Liver (tissue), 9 donors: Measurements from ENCODE around the gene SYTL3. TPM values are rescaled to one million over a fixed set of nuclear protein-coding genes. Genes with fewer than 3 reads are reported as not detected.
A peak's percentile ranks its signal among the peaks of the same experiment; 100 is the strongest.

Source experiments
- DNase-seq: peaks from one replicate; pipeline ENCODE4 v3.0.0-alpha.2; 2017; ENCODE audit warnings: low spot score
- H3K27ac ChIP-seq, 2 donors: one replicate each; pipeline ENCODE4 v1.7.0; 2013; ENCODE audit warnings: inconsistent platforms in 2 of 2, low read length in 2 of 2, control low read depth in 1 of 2, low read depth in 1 of 2, mild to moderate bottlenecking in 1 of 2
- H3K27me3 ChIP-seq, 4 donors: one replicate each; pipeline versions ENCODE4 v1.6.1 to v1.7.0; 2013; ENCODE audit warnings: low read length in 3 of 4, inconsistent platforms in 1 of 4, mild to moderate bottlenecking in 1 of 4, moderate library complexity in 1 of 4; ENCODE audit not compliant: control insufficient read depth in 4 of 4, insufficient read depth in 4 of 4
- H3K36me3 ChIP-seq, 4 donors: one replicate each; pipeline versions ENCODE4 v1.6.1 to v1.7.0; 2013; ENCODE audit warnings: low read length in 3 of 4, mild to moderate bottlenecking in 3 of 4, low read depth in 1 of 4, moderate library complexity in 1 of 4; ENCODE audit not compliant: control insufficient read depth in 4 of 4, insufficient read depth in 3 of 4
- H3K4me1 ChIP-seq, 4 donors: one replicate each; pipeline versions ENCODE4 v1.6.1 to v1.7.0; 2013; ENCODE audit warnings: low read length in 3 of 4, mild to moderate bottlenecking in 3 of 4, moderate library complexity in 1 of 4; ENCODE audit not compliant: control insufficient read depth in 4 of 4, insufficient read depth in 4 of 4
- H3K4me3 ChIP-seq, 3 donors: one replicate each; pipeline versions ENCODE4 v1.6.1 to v1.7.0; 2013; ENCODE audit warnings: low read length in 3 of 3, control low read depth in 1 of 3, low read depth in 1 of 3, mild to moderate bottlenecking in 1 of 3
- H3K9ac ChIP-seq, 2 donors: one replicate each; pipeline ENCODE4 v1.7.0; 2013; ENCODE audit warnings: low read length in 2 of 2, mild to moderate bottlenecking in 2 of 2, moderate library complexity in 2 of 2, control low read depth in 1 of 2, low read depth in 1 of 2
- H3K9me3 ChIP-seq, 4 donors: one replicate each; pipeline versions ENCODE4 v1.6.1 to v1.7.0; 2013; ENCODE audit warnings: low read length in 3 of 4; ENCODE audit not compliant: control insufficient read depth in 4 of 4
- ATF3 ChIP-seq: IDR thresholded peaks from 2 replicates; pipeline ENCODE4 v1.6.1; 2016; ENCODE audit warnings: antibody characterized with exemption
- CTCF ChIP-seq: fragments of 150-350 bp; IDR thresholded peaks from 2 replicates; pipeline ENCODE4 v1.5.1; 2017; ENCODE audit warnings: improper control_type of control experiment, low read depth, low read length; ENCODE audit not compliant: missing input control
- FOXA1 ChIP-seq: IDR thresholded peaks from 2 replicates; pipeline ENCODE4 v1.6.1; 2016; ENCODE audit warnings: antibody characterized with exemption
- FOXA2 ChIP-seq: IDR thresholded peaks from 2 replicates; pipeline ENCODE4 v1.6.1; 2016; ENCODE audit warnings: antibody characterized with exemption
- GABPA ChIP-seq, 2 donors: IDR thresholded peaks in 1 of 2; conservative IDR thresholded peaks in 1 of 2; 2 replicates each; pipeline ENCODE4 v1.6.1; 2016; ENCODE audit warnings: antibody characterized with exemption in 2 of 2, mild to moderate bottlenecking in 1 of 2, moderate library complexity in 1 of 2
- HNF4A ChIP-seq, 2 donors: conservative IDR thresholded peaks; 2 replicates each; pipeline ENCODE4 v1.6.1; 2016; ENCODE audit warnings: antibody characterized with exemption in 2 of 2, mild to moderate bottlenecking in 2 of 2
- HNF4G ChIP-seq: IDR thresholded peaks from 2 replicates; pipeline ENCODE4 v1.6.1; 2016; ENCODE audit warnings: antibody characterized with exemption
- JUND ChIP-seq, 2 donors: IDR thresholded peaks; 2 replicates each; pipeline ENCODE4 v1.6.1; 2016; ENCODE audit warnings: antibody characterized with exemption in 2 of 2
- MAX ChIP-seq: IDR thresholded peaks from 2 replicates; pipeline ENCODE4 v1.6.1; 2016; ENCODE audit warnings: antibody characterized with exemption
- NR2F2 ChIP-seq: IDR thresholded peaks from 2 replicates; pipeline ENCODE4 v1.6.1; 2016; ENCODE audit warnings: antibody characterized with exemption
- RXRA ChIP-seq, 2 donors: IDR thresholded peaks; 2 replicates each; pipeline ENCODE4 v1.6.1; 2017 to 2018; ENCODE audit warnings: antibody characterized with exemption in 2 of 2, mild to moderate bottlenecking in 1 of 2
- SP1 ChIP-seq: IDR thresholded peaks from 2 replicates; pipeline ENCODE4 v1.6.1; 2018; ENCODE audit warnings: antibody characterized with exemption, mild to moderate bottlenecking
- TAF1 ChIP-seq: conservative IDR thresholded peaks from 2 replicates; pipeline ENCODE4 v1.6.1; 2016; ENCODE audit warnings: antibody characterized with exemption, mild to moderate bottlenecking
- YY1 ChIP-seq: IDR thresholded peaks from 2 replicates; pipeline ENCODE4 v1.6.1; 2016; ENCODE audit warnings: antibody characterized with exemption, mild to moderate bottlenecking
- ZBTB33 ChIP-seq: IDR thresholded peaks from 2 replicates; pipeline ENCODE4 v1.6.1; 2016; ENCODE audit warnings: antibody characterized with exemption
- WGBS: extraction: QIAGEN DNeasy Blood & Tissue Kit; methylation state at CpG from one replicate; pipeline ENCODE4 v1.1.7; 2013; 5-methylcytosine and 5-hydroxymethylcytosine counted together
- polyA plus RNA-seq, 2 donors: library from polyadenylated mRNA; stranded (reverse) in 1 of 2; unstranded in 1 of 2; fragments of 200-250 nt in 1 of 2; fragments of >200 nt in 1 of 2; fragmentation: Nextera tagmentation in 1 of 2; extraction: Ambion mirVana in 1 of 2; gene quantifications; one replicate each; pipeline versions ENCODE4 v1.2.1 to v1.2.3, GENCODE V29; 2013 to 2015
- total RNA-seq, 2 donors: library from RNA; depleted of rRNA; stranded (reverse); fragments of >200 nt; gene quantifications; one replicate each; pipeline ENCODE4 v1.2.3, GENCODE V29; 2014
- donor health status: healthy.
- donor health status: healthy.
- donor health status: healthy.
- donor health status: healthy.
- donor health status: healthy.

SYTL3 gene
- total and polyA plus RNA-seq, 4 donors, result 0.28 to 1.7 (median 0.51) TPM

- TF ChIP-seq CTCF (no peak), SP1 (peak; percentile 42)
- 76% methylated on average over 15 of the region's 15 CpGs for WGBS
- no peak for DNase-seq
- H3K27ac ChIP-seq, result peak overlapping the region; percentile 63 to 77
- no peaks in the 10 kb centered on the region for H3K4me1 ChIP-seq
- no peaks in the 10 kb centered on the region for H3K36me3 ChIP-seq
- H3K4me3 ChIP-seq, result no peak overlapping the region
- H3K27me3 ChIP-seq, result no peaks in the 10 kb centered on the region
- H3K9ac ChIP-seq, result peak overlapping the region in 1 of 2 donors; percentile 76
- H3K9me3 ChIP-seq, result no peaks in the 10 kb centered on the region
Measured at GRCh38 chr6:158653577-158654354, 3.9 kb downstream of the SYTL3 start.

- no peak for TF ChIP-seq HNF4G
Measured at GRCh38 chr6:158654498-158654897, 4.6 kb downstream of the SYTL3 start.

GRCh38 chr6:158654960-158655489 is 5.2 kb downstream of the SYTL3 start:
- WGBS, result 56% methylated on average over 10 of the region's 10 CpGs
- H3K36me3 ChIP-seq, result no peaks in the 10 kb centered on the region
- no peak for DNase-seq
- H3K27ac ChIP-seq, result peak overlapping the region; percentile 31 to 63
- TF ChIP-seq MAX (no peak), ZBTB33 (no peak), SP1 (no peak), TAF1 (no peak), FOXA2 (no peak), GABPA (IDR thresholded peaks at IDR 0.05 in 1 of 2, conservative IDR thresholded peaks at IDR 0.05 in 1 of 2) (no peak), JUND (IDR thresholded peaks at IDR 0.05) (no peak), RXRA (IDR thresholded peaks at IDR 0.05) (no peak), ATF3 (no peak), HNF4A (conservative IDR thresholded peaks at IDR 0.05) (no peak), HNF4G (no peak), FOXA1 (no peak), YY1 (no peak), NR2F2 (no peak)
- H3K4me1 ChIP-seq, result no peaks in the 10 kb centered on the region
- no peak overlapping the region for H3K4me3 ChIP-seq
- H3K27me3 ChIP-seq, result no peaks in the 10 kb centered on the region
- no peaks in the 10 kb centered on the region for H3K9me3 ChIP-seq
- H3K9ac ChIP-seq, result no peak overlapping the region

More at GRCh38 chr6:158654498-158654897, 4.6 kb downstream of the SYTL3 start:
- WGBS, result 72% methylated on average over 6 of the region's 6 CpGs
- H3K4me3 ChIP-seq, result no peak overlapping the region
- peak overlapping the region; percentile 63 to 77 for H3K27ac ChIP-seq
- DNase-seq, result no peak
- no peaks in the 10 kb centered on the region for H3K27me3 ChIP-seq
- no peaks in the 10 kb centered on the region for H3K36me3 ChIP-seq
- no peak overlapping the region for H3K9ac ChIP-seq
- H3K9me3 ChIP-seq, result no peaks in the 10 kb centered on the region
- H3K4me1 ChIP-seq, result no peaks in the 10 kb centered on the region
